ENCODE data around the gene BCAS4.

BCAS4 gene

GRCh38 chr20:50920997-50921396 lies 126.1 kb downstream of the BCAS4 start:
- in situ Hi-C loops (cut with MboI; ENCODE audit: low pct_unique_long_range_greater_than_20kb, low sequenced_read_pairs, unreplicated experiment), result no loop called here
- TF ChIP-seq, protein P1, sequence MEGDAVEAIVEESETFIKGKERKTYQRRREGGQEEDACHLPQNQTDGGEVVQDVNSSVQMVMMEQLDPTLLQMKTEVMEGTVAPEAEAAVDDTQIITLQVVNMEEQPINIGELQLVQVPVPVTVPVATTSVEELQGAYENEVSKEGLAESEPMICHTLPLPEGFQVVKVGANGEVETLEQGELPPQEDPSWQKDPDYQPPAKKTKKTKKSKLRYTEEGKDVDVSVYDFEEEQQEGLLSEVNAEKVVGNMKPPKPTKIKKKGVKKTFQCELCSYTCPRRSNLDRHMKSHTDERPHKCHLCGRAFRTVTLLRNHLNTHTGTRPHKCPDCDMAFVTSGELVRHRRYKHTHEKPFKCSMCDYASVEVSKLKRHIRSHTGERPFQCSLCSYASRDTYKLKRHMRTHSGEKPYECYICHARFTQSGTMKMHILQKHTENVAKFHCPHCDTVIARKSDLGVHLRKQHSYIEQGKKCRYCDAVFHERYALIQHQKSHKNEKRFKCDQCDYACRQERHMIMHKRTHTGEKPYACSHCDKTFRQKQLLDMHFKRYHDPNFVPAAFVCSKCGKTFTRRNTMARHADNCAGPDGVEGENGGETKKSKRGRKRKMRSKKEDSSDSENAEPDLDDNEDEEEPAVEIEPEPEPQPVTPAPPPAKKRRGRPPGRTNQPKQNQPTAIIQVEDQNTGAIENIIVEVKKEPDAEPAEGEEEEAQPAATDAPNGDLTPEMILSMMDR (IDR thresholded peaks at IDR 0.05; ENCODE audit: extremely low read depth, insufficient read depth, missing control alignments), result no peak
- DNase-seq (ENCODE audit: low spot score), result no peak

DNA sequence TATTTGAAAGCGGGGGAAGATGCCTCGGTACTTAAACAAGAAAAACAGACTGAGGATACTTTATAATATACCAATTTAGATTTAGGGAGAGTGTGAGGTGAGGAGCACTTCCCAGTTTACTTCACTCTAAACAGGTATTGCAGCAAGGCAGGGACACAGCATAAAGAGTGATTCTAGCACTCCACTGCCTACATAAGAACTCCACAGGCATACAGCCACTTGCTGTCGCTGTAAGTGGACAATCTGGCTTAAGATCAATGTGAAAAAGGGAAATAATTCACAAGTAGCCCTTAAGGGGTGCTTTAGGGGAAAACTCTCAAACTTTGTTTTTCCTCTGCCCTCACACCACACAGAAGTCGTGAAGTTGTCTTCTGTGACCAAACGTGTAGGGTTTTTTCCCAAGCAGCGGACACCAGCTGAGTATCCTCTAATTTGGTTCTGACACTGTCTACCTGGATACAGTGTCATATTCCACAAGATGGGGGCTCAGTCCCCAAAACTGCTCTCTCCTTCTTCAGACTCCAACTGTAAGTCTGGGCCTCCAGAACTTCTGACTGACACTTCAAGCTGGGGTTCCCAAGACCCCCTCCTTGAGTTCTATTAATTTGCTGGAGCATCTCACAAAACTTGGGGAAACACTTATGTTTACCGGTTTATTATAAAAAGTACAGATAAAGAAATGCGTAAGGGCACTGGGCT lies 127.1 kb downstream of the BCAS4 start:
- DNase-seq (ENCODE audit: low spot score), result no peak
- TF ChIP-seq, protein P1 (IDR thresholded peaks at IDR 0.05; ENCODE audit: extremely low read depth, insufficient read depth, missing control alignments), result no peak
- in situ Hi-C loops (cut with MboI; ENCODE audit: low pct_unique_long_range_greater_than_20kb, low sequenced_read_pairs, unreplicated experiment), result no loop called here

- DNase-seq (ENCODE audit: low spot score), result no peak
- in situ Hi-C loops (cut with MboI; ENCODE audit: low pct_unique_long_range_greater_than_20kb, low sequenced_read_pairs, unreplicated experiment), result no loop called here
- TF ChIP-seq, protein P1 (IDR thresholded peaks at IDR 0.05; ENCODE audit: extremely low read depth, insufficient read depth, missing control alignments), result no peak
Observed at GRCh38 chr20:50924261-50924920, 129.5 kb downstream of the BCAS4 start.

DNA sequence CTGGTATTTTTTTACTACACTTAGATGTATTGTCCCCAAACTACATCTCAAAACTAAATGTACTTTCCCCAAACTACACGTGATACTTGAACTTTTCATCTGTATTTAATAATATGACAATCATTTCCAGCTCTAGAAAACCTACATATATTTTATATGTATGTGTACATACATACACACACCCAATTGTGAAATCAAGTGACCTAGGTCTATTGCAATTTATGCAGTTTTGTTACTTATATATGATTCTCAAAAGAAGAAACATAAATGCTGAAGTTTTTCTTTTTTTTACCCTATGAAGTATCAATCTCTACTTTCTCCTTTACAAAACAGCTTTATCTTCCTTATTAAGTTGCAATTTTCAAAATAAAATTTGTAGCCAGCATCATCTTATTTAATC lies 131.7 kb downstream of the BCAS4 start:
- TF ChIP-seq, protein P1 (IDR thresholded peaks at IDR 0.05; ENCODE audit: extremely low read depth, insufficient read depth, missing control alignments), result no peak
- DNase-seq (ENCODE audit: low spot score), result no peak
- in situ Hi-C loops (cut with MboI; ENCODE audit: low pct_unique_long_range_greater_than_20kb, low sequenced_read_pairs, unreplicated experiment), result no loop called here
